Measurements from ENCODE around the gene CDRT4.

CDRT4 gene

DNA sequence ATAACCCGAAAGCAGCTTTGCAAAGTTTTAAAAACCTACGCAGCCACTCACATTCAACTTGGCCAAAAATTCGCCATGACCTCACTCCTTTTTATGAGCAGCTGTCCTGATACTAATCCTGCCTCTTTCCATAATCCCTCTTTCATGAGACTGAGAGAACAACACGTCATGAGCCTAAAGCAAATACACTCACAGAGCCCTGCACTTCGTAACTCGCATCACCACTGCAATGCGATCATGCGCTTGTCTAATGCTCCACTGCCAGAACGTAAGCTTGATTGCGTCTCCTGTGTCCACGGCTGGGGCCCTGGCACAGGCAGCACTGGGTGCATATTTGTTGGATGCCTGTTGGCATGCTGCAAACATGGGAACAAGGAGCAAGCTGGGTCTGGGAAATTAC lies 36.2 kb downstream of the CDRT4 start:
- Histone ChIP-seq H3K27me3 (ENCODE audit: control insufficient read depth, insufficient read depth, low read length) (no peaks in the 10 kb centered on the region), H3K36me3 (ENCODE audit: control insufficient read depth, insufficient read depth, low read length) (no peaks in the 10 kb centered on the region), H3K9ac (ENCODE audit: low read length) (no peak overlapping the region), H3K4me1 (ENCODE audit: control insufficient read depth, insufficient read depth, low read length) (no peaks in the 10 kb centered on the region; the same call in 1 of the 2 replicates), H3K9me3 (ENCODE audit: control insufficient read depth, insufficient read depth, low read depth, low read length) (no peaks in the 10 kb centered on the region), H3K27ac (ENCODE audit: low read depth, low read length) (no peak overlapping the region), H3K4me3 (ENCODE audit: low read depth, low read length) (no peak overlapping the region)

DNA sequence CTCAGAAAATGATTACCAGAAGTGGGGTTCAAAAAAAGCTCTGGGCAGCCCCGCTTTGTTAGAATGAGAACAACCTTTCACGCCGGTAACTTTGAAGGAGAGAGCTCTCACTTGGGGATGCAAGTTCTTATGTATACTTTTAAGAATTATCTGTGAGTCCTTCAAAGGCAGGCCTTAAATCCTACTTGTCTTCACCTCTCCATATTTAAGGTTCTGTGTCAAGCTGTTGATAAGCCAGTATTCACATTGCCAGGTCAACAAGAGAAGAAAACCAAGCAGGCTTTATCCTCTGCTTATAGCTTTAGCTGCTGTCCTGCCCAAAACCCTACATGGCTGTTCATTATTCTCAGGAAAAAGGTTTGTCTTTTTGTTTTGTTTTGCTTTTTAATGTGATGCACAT lies 42.9 kb downstream of the CDRT4 start:
- peaks cover 8% of the 10 kb centered on the region for H3K4me1 ChIP-seq (ENCODE audit: control insufficient read depth, insufficient read depth, low read length)
- no peak overlapping the region for H3K9ac ChIP-seq (ENCODE audit: low read length)
- no peaks in the 10 kb centered on the region for H3K36me3 ChIP-seq (ENCODE audit: control insufficient read depth, insufficient read depth, low read length)
- no peak overlapping the region for H3K4me3 ChIP-seq (ENCODE audit: low read depth, low read length)
- H3K27ac ChIP-seq (ENCODE audit: low read depth, low read length): no peak overlapping the region
- no peaks in the 10 kb centered on the region for H3K27me3 ChIP-seq (ENCODE audit: control insufficient read depth, insufficient read depth, low read length)
- no peaks in the 10 kb centered on the region for H3K9me3 ChIP-seq (ENCODE audit: control insufficient read depth, insufficient read depth, low read depth, low read length)

DNA sequence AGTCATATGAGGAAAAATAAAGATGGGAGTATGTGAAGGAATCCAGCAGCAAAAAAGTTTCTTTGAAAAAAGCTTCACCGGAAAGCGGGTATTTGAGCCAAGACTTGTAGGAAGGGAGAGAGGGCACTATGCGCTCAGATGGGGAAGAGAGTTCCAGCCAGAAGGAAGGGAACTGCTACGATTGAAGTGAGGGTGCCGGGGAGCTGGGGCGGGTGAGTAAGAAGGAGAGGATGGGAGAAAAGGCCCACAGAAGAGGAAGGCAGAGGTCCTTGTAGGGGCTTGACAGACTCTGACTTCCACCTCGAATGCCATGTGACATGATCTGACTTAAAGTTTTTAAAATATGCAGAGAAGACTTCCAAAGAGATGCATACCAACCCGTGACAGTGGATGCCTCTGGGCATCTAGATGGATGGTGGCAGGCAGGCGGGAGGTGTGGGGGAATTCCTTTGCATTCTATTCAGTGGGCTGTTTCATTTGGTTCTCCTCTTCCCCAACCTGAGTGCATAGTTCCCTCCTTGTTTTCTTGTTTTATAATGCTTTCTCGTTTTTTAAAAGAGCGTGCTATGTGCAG lies 44.9 kb downstream of the CDRT4 start:
- Histone ChIP-seq H3K9ac (ENCODE audit: low read length) (no peak overlapping the region), H3K9me3 (ENCODE audit: control insufficient read depth, insufficient read depth, low read depth, low read length) (no peaks in the 10 kb centered on the region), H3K4me1 (ENCODE audit: control insufficient read depth, insufficient read depth, low read length) (peaks cover 8% of the 10 kb centered on the region), H3K4me3 (ENCODE audit: low read depth, low read length) (no peak overlapping the region), H3K27me3 (ENCODE audit: control insufficient read depth, insufficient read depth, low read length) (no peaks in the 10 kb centered on the region), H3K27ac (ENCODE audit: low read depth, low read length) (no peak overlapping the region), H3K36me3 (ENCODE audit: control insufficient read depth, insufficient read depth, low read length) (no peaks in the 10 kb centered on the region)

DNA sequence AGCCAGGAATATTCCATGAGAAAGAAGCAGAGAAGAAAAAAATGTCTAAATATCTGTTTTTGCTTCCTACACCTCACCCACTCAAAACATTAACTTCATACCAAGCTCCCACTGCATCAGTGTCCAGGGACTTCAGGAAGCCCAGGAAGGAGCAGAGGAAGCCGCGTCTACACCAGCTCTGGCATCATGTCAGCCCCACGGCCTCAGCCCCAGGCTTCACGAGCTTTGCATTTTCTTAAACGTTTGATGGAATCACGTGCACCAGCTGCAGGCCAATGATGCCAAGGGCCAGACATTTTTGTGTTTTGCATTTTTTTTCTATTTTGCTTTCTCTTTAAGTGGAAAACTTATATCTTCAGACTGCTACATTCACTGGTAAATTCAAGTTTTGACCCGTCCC lies 48.6 kb downstream of the CDRT4 start:
- Histone ChIP-seq H3K9me3 (ENCODE audit: control insufficient read depth, insufficient read depth, low read depth, low read length) (no peaks in the 10 kb centered on the region), H3K4me1 (ENCODE audit: control insufficient read depth, insufficient read depth, low read length) (peaks cover 8% of the 10 kb centered on the region), H3K36me3 (ENCODE audit: control insufficient read depth, insufficient read depth, low read length) (no peaks in the 10 kb centered on the region), H3K27ac (ENCODE audit: low read depth, low read length) (no peak overlapping the region), H3K4me3 (ENCODE audit: low read depth, low read length) (no peak overlapping the region), H3K9ac (ENCODE audit: low read length) (no peak overlapping the region), H3K27me3 (ENCODE audit: control insufficient read depth, insufficient read depth, low read length) (no peaks in the 10 kb centered on the region)

DNA sequence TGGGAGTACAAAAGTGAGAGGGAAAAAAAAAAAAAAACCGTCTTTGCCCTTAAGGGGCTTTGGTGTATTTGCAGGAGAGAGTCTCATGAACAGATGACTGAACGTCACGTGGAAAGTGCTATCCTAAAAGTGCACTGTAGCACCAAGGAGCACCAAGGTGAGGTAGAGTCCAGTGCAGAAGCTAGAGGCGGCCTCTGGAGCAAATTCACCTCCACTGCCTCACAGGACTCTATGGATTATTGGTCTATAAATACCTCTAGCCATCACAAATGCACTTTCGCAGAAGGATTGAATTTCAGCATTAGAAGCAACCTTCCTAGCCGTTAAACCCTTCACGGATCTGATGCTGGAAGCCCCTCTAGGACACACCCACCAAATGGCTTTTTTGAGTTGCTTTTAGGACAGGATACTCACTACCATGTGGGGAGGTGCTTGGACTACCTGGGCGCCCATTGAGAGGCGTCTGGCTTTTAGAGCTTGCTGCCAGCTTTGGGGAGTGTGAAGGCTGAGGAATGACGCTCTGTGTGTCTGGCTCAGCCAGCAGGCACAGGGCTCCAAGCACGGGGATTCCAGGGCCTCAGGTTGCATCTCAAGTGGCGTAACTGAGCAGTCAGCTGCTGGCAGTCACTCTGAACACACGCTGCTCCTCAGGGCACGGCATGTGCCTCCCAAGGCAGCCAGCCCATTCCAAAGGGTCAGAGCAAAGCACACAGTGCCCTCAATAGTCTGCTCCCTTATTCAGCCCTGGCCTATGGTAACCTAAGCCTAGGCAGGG lies 52.7 kb downstream of the CDRT4 start:
- Histone ChIP-seq H3K4me1 (ENCODE audit: control insufficient read depth, insufficient read depth, low read length) (peaks cover 9% of the 10 kb centered on the region; the same call in 1 of the 2 replicates), H3K9ac (ENCODE audit: low read length) (no peak overlapping the region), H3K27ac (ENCODE audit: low read depth, low read length) (no peak overlapping the region), H3K4me3 (ENCODE audit: low read depth, low read length) (no peak overlapping the region), H3K36me3 (ENCODE audit: control insufficient read depth, insufficient read depth, low read length) (no peaks in the 10 kb centered on the region), H3K27me3 (ENCODE audit: control insufficient read depth, insufficient read depth, low read length) (no peaks in the 10 kb centered on the region), H3K9me3 (ENCODE audit: control insufficient read depth, insufficient read depth, low read depth, low read length) (no peaks in the 10 kb centered on the region)

DNA sequence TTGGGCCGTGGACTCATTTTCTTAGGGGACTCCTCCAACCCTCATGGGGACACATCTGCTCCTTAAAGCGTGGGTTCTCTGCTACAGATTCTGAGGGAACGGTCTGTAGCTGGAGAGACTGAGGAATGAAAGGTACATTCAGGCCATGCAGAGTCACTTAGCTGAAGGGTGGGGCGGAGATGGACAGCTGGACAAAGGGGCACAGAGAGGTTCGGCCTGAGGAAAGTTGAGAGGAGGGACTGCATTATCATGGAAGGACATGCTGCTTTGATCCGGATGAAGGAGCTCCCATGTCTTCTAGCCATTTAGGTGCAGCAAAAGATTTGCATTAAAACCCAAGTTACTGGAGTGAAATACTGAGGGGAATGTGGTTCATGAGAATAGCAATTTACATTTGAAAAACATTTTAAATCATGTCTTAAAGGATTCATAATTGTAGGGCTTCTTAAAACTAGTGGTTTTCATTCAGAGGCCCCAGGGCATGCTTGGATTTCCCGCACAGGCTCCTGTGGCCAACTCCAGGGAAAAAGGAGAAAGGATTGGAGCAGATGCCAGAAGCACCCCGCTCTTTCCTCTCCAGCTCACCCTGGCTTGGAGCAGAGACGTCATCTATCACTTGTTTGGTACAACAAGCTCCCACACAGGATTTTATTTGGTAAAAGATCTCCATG lies 54.2 kb downstream of the CDRT4 start:
- H3K9me3 ChIP-seq (ENCODE audit: control insufficient read depth, insufficient read depth, low read depth, low read length): no peaks in the 10 kb centered on the region
- H3K4me1 ChIP-seq (ENCODE audit: control insufficient read depth, insufficient read depth, low read length): peaks cover 9% of the 10 kb centered on the region; the same call in 1 of the 2 replicates
- no peaks in the 10 kb centered on the region for H3K36me3 ChIP-seq (ENCODE audit: control insufficient read depth, insufficient read depth, low read length)
- H3K27me3 ChIP-seq (ENCODE audit: control insufficient read depth, insufficient read depth, low read length): no peaks in the 10 kb centered on the region
- H3K4me3 ChIP-seq (ENCODE audit: low read depth, low read length): no peak overlapping the region
- H3K27ac ChIP-seq (ENCODE audit: low read depth, low read length): no peak overlapping the region
- no peak overlapping the region for H3K9ac ChIP-seq (ENCODE audit: low read length)

DNA sequence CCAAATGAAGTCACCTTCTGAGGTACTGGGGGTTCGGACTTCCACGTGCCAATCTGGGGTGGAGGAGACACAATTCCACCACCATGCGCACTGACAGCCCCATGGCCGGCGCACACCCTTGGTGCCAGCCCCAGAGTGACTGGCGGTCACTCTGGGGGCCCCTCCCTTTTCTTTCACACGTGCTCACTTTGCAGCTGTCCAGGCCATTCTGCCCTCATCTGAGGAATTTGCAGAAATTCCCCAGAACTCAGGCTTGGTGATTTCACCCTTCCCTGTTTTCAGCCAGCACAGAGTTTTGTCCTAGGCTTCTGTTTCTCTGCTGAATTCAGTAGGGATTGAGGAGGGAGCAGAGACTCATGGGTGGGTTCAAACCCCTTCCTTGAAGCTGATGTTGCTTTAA lies 54.8 kb downstream of the CDRT4 start:
- Histone ChIP-seq H3K27ac (ENCODE audit: low read depth, low read length) (no peak overlapping the region), H3K9ac (ENCODE audit: low read length) (no peak overlapping the region)

DNA sequence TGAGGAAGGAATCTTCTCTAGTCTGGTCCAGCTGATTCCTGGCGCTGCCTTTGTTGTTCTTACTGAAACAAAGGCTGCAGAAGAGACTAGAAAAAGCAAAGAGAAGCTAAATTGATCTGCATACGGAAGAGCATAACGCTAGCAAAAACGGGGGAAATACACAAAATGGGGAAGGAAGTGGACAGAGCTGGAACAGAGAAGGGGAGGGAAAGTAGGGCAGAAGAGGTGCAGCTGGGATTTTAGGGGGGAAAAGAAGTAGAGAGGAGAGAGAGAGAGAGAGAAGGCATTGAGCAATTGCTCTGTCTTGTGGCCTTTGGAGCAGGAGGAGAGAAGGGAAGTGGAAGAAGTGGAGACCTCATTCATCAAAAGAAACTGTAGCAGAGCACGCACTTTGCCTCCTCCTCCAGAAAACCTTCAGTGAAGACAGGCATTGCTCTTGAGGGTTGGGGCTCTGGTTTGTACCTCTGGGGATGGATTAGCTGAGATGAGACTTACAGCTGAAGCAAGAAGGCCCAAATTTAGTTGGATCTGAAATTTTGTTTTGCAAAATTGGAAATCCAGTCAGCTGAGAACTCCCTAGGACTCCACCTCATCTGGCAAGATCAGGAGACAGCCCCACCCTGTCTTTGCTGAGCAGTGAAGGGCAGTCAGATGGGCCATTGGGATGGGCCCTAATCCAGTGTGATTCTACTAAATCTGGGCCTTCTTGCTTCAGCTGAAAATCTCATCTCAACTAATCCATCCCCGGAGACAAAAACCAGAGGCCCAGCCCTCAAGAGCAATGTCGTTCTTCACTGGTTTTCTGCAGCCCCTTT lies 55.8 kb downstream of the CDRT4 start:
- Histone ChIP-seq H3K9me3 (ENCODE audit: control insufficient read depth, insufficient read depth, low read depth, low read length) (no peaks in the 10 kb centered on the region), H3K4me3 (ENCODE audit: low read depth, low read length) (no peak overlapping the region), H3K27me3 (ENCODE audit: control insufficient read depth, insufficient read depth, low read length) (no peaks in the 10 kb centered on the region), H3K27ac (ENCODE audit: low read depth, low read length) (no peak overlapping the region), H3K9ac (ENCODE audit: low read length) (no peak overlapping the region), H3K36me3 (ENCODE audit: control insufficient read depth, insufficient read depth, low read length) (no peaks in the 10 kb centered on the region), H3K4me1 (ENCODE audit: control insufficient read depth, insufficient read depth, low read length) (peaks cover 9% of the 10 kb centered on the region; the same call in 1 of the 2 replicates)

More for the DNA sequence above, 54.8 kb downstream of the CDRT4 start:
- Histone ChIP-seq H3K9me3 (ENCODE audit: control insufficient read depth, insufficient read depth, low read depth, low read length) (no peaks in the 10 kb centered on the region), H3K4me1 (ENCODE audit: control insufficient read depth, insufficient read depth, low read length) (peaks cover 9% of the 10 kb centered on the region; the same call in 1 of the 2 replicates), H3K36me3 (ENCODE audit: control insufficient read depth, insufficient read depth, low read length) (no peaks in the 10 kb centered on the region), H3K27me3 (ENCODE audit: control insufficient read depth, insufficient read depth, low read length) (no peaks in the 10 kb centered on the region), H3K4me3 (ENCODE audit: low read depth, low read length) (no peak overlapping the region)

DNA sequence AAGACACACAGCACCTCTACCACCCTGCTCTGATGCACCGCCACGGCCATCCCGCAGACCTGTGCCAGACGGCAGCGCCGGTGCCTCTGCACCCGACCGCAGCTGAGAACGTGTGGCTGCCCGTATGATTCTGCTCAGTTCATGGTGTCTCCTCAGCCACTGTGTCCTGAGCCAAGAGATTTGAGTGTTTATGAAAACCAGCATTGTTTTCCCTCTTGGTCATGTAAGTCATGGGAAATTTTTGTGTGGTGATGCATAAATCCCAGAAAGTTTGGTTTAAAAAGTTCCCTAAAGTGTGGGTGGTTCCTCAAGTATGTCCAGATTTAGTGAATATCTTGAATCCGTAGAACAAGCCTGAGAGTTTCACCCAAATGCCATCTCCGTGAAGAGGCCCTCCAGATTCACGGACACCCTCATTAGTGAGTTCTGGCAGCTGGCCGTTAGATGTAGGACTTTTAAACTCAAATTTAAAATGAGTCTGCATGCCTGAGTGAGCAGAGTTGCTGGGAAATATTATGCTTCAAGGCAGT lies 57.6 kb downstream of the CDRT4 start:
- no peak overlapping the region for H3K9ac ChIP-seq (ENCODE audit: low read length)
- no peaks in the 10 kb centered on the region for H3K27me3 ChIP-seq (ENCODE audit: control insufficient read depth, insufficient read depth, low read length)
- no peaks in the 10 kb centered on the region for H3K9me3 ChIP-seq (ENCODE audit: control insufficient read depth, insufficient read depth, low read depth, low read length)
- no peak overlapping the region for H3K27ac ChIP-seq (ENCODE audit: low read depth, low read length)
- H3K4me3 ChIP-seq (ENCODE audit: low read depth, low read length): no peak overlapping the region
- peaks cover 9% of the 10 kb centered on the region; the same call in 1 of the 2 replicates for H3K4me1 ChIP-seq (ENCODE audit: control insufficient read depth, insufficient read depth, low read length)
- no peaks in the 10 kb centered on the region for H3K36me3 ChIP-seq (ENCODE audit: control insufficient read depth, insufficient read depth, low read length)

DNA sequence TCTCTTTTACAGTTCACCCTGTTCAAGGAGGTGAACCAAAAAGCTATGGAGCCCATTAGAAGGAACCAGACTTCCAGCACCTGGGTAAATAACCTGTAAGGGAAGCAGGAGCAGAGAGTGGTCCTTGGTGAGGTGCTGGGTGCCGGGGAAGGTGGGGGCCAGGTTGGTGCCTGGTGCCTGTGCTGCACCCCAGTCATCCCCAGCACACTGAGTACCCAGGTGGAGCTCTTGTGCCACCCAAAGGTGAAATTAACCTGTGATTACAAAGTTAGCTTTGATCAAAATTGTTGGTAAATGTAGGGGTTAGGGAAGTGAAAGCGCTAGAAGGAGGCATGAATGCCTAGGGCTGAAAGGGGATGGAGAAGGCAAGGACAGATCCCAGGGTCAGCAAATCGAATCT lies 58.6 kb downstream of the CDRT4 start:
- no peak overlapping the region for H3K4me3 ChIP-seq (ENCODE audit: low read depth, low read length)
- no peaks in the 10 kb centered on the region for H3K36me3 ChIP-seq (ENCODE audit: control insufficient read depth, insufficient read depth, low read length)
- peaks cover 9% of the 10 kb centered on the region; the same call in 1 of the 2 replicates for H3K4me1 ChIP-seq (ENCODE audit: control insufficient read depth, insufficient read depth, low read length)
- no peak overlapping the region for H3K9ac ChIP-seq (ENCODE audit: low read length)
- no peaks in the 10 kb centered on the region for H3K9me3 ChIP-seq (ENCODE audit: control insufficient read depth, insufficient read depth, low read depth, low read length)
- H3K27me3 ChIP-seq (ENCODE audit: control insufficient read depth, insufficient read depth, low read length): no peaks in the 10 kb centered on the region
- H3K27ac ChIP-seq (ENCODE audit: low read depth, low read length): no peak overlapping the region
